MM.1S (cell line): Measurements from ENCODE around the gene OR52I2.

Experiments
- DNase-seq: peaks from one replicate; pipeline ENCODE4 v3.0.0-alpha.2; 2015
- H2AFZ ChIP-seq: fragments of 300-600 bp; sonication (generic); 2 replicates; pipeline ENCODE4 v1.6.0; 2016; ENCODE audit warnings: antibody characterized with exemption, low read length
- H3F3A ChIP-seq: fragments of 300-600 bp; sonication (generic); 2 replicates; pipeline ENCODE4 v1.6.1; 2016; ENCODE audit warnings: mild to moderate bottlenecking, antibody characterized with exemption, low read length, moderate library complexity, mixed read lengths; ENCODE audit not compliant: insufficient read depth
- H3K27ac ChIP-seq: fragments of 300-600 bp; sonication (generic); 2 replicates; pipeline ENCODE4 v1.5.1; 2016; ENCODE audit warnings: mild to moderate bottlenecking, low read length
- H3K27me3 ChIP-seq: fragments of 300-600 bp; sonication (generic); replicated peaks from 2 replicates; pipeline ENCODE4 v1.6.0; 2016; ENCODE audit warnings: low read length; ENCODE audit not compliant: insufficient read depth
- H3K36me3 ChIP-seq: fragments of 300-600 bp; sonication (generic); replicated peaks from 2 replicates; pipeline ENCODE4 v1.6.1; 2016; ENCODE audit warnings: mild to moderate bottlenecking, low read length, mixed read lengths; ENCODE audit not compliant: insufficient read depth
- H3K4me1 ChIP-seq: fragments of 300-600 bp; sonication (generic); 2 replicates; pipeline ENCODE4 v1.6.1; 2016; ENCODE audit warnings: low read length, mixed read lengths
- H3K4me2 ChIP-seq: fragments of 300-600 bp; sonication (generic); 2 replicates; pipeline ENCODE4 v1.6.0; 2016; ENCODE audit warnings: low read depth, low read length
- H3K4me3 ChIP-seq: fragments of 300-600 bp; sonication (generic); 2 replicates; pipeline ENCODE4 v1.5.1; 2016; ENCODE audit warnings: low read length, mixed read lengths
- H3K79me2 ChIP-seq: fragments of 300-600 bp; sonication (generic); 2 replicates; pipeline ENCODE4 v1.6.1; 2016; ENCODE audit warnings: mixed run types, low read length, mixed read lengths
- H3K9ac ChIP-seq: fragments of 300-600 bp; sonication (generic); 2 replicates; pipeline ENCODE4 v1.6.1; 2016; ENCODE audit warnings: low read length, mixed read lengths
- H3K9me2 ChIP-seq: fragments of 300-600 bp; sonication (generic); replicated peaks from 2 replicates; pipeline ENCODE4 v1.6.1; 2016; ENCODE audit warnings: mild to moderate bottlenecking, low read length, mixed read lengths; ENCODE audit not compliant: insufficient read depth
- H3K9me3 ChIP-seq: fragments of 300-600 bp; sonication (generic); replicated peaks from 2 replicates; pipeline ENCODE4 v1.6.1; 2016; ENCODE audit warnings: mild to moderate bottlenecking, low read length, mixed read lengths; ENCODE audit not compliant: insufficient read depth
- H4K20me1 ChIP-seq: fragments of 300-600 bp; sonication (generic); 2 replicates; pipeline ENCODE4 v1.6.1; 2016; ENCODE audit warnings: mild to moderate bottlenecking, low read length, moderate library complexity, mixed read lengths; ENCODE audit not compliant: insufficient read depth
- EZH2 ChIP-seq: fragments of 300-600 bp; sonication (generic); optimal IDR thresholded peaks from 2 replicates; pipeline ENCODE3; 2017; ENCODE audit warnings: low read depth, mild to moderate bottlenecking, antibody characterized with exemption, low read length, mixed read lengths
- EZH2phosphoT487 ChIP-seq: fragments of 300-600 bp; sonication (generic); IDR thresholded peaks from 2 replicates; pipeline ENCODE4 v1.6.1; 2018; ENCODE audit warnings: antibody characterized with exemption, low read length
- TF ChIP-seq, protein P1 (sequence below): fragments of 300-600 bp; sonication (generic); IDR thresholded peaks from 2 replicates; pipeline ENCODE4 v1.5.1; 2016; ENCODE audit warnings: antibody characterized with exemption, low read length, mixed read lengths

Gene OR52I2

DNA sequence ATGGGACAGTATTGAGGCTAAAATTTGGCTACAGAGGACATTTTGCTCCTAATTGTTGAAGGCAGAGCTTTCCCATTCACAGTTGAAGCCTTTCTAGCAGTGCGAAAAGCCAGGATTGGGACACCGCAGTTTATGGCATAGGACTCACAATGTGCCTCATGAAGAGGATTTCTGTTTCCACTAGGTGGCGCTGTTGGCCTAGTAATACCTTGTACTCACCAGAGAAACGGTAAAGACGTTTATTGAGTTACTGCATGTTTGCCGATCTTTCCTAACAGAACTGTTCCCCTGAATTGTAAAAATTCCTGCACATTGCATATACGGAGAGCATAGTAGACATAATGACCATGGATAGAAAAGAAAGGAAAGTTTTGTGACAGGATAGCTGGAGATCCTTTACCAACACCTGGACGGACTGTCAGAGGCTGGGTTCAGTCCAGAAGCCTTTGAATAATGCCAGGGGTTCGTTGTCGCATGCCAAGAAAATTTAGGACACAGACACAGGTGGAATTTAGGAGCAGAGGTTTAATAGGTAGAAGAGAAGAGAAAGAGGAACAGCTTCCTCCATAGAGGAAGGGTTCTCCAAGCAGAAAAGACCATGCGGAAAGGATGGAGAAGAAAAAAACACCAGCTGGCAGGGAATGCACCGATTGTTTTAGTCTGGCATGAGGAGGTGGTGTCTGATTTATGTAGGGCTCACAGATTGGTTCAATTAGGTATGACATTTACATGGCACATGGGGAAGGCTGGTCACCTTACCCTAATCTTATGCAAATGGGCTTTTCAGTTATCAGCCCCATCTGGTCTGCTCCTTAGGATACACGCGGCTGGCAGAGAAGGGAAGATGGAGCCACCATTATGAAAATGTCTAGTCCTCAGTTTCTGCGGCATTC is 44.9 kb downstream of the OR52I2 start:
- H3F3A ChIP-seq, result no peaks in the 10 kb centered on the region
- DNase-seq, result peak; percentile 82
- H3K4me2 ChIP-seq, result no peak overlapping the region
- H3K79me2 ChIP-seq, result no peaks in the 10 kb centered on the region
- no peaks in the 10 kb centered on the region for H3K36me3 ChIP-seq
- H3K4me3 ChIP-seq, result no peak overlapping the region
- H4K20me1 ChIP-seq, result no peaks in the 10 kb centered on the region
- no peak for TF ChIP-seq EZH2phosphoT487
- TF ChIP-seq EZH2, result no peak
- TF ChIP-seq, protein P1, sequence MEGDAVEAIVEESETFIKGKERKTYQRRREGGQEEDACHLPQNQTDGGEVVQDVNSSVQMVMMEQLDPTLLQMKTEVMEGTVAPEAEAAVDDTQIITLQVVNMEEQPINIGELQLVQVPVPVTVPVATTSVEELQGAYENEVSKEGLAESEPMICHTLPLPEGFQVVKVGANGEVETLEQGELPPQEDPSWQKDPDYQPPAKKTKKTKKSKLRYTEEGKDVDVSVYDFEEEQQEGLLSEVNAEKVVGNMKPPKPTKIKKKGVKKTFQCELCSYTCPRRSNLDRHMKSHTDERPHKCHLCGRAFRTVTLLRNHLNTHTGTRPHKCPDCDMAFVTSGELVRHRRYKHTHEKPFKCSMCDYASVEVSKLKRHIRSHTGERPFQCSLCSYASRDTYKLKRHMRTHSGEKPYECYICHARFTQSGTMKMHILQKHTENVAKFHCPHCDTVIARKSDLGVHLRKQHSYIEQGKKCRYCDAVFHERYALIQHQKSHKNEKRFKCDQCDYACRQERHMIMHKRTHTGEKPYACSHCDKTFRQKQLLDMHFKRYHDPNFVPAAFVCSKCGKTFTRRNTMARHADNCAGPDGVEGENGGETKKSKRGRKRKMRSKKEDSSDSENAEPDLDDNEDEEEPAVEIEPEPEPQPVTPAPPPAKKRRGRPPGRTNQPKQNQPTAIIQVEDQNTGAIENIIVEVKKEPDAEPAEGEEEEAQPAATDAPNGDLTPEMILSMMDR, result peak; percentile 80
- no peaks in the 10 kb centered on the region for H3K9me2 ChIP-seq
- H3K27ac ChIP-seq, result no peak overlapping the region
- H3K9ac ChIP-seq, result no peak overlapping the region
- no peaks in the 10 kb centered on the region for H3K4me1 ChIP-seq
- H3K27me3 ChIP-seq, result no peaks in the 10 kb centered on the region
- H2AFZ ChIP-seq, result no peak overlapping the region
- no peaks in the 10 kb centered on the region for H3K9me3 ChIP-seq

DNA sequence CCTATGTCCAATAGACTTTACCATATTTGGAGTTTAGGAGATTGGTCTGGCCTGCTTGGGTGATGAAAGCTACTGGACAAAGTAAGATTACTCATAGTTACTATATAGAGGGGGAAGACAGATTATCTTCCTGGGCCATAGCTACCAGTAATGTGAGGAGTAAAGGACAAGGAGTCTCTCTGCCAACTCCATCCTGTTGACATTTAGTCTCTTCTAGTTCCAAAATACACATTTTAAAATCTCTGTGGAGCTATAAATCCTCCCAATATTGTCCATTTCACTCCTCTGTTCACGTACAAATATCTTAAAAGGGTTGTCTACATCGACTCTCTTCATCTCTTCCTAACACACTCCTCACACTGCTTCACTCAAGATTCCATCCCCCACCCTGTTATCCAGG is 54.6 kb downstream of the OR52I2 start:
- Histone ChIP-seq H3K27ac (no peak overlapping the region), H3K79me2 (no peaks in the 10 kb centered on the region), H3K4me3 (no peak overlapping the region), H3K9me3 (no peaks in the 10 kb centered on the region), H3K4me1 (no peaks in the 10 kb centered on the region), H3K9me2 (no peaks in the 10 kb centered on the region), H3K4me2 (no peak overlapping the region), H3K27me3 (no peaks in the 10 kb centered on the region), H3K36me3 (no peaks in the 10 kb centered on the region), H3F3A (no peaks in the 10 kb centered on the region), H2AFZ (no peak overlapping the region), H3K9ac (no peak overlapping the region), H4K20me1 (no peaks in the 10 kb centered on the region)
- TF ChIP-seq, protein P1, result no peak
- no peak for DNase-seq

DNA sequence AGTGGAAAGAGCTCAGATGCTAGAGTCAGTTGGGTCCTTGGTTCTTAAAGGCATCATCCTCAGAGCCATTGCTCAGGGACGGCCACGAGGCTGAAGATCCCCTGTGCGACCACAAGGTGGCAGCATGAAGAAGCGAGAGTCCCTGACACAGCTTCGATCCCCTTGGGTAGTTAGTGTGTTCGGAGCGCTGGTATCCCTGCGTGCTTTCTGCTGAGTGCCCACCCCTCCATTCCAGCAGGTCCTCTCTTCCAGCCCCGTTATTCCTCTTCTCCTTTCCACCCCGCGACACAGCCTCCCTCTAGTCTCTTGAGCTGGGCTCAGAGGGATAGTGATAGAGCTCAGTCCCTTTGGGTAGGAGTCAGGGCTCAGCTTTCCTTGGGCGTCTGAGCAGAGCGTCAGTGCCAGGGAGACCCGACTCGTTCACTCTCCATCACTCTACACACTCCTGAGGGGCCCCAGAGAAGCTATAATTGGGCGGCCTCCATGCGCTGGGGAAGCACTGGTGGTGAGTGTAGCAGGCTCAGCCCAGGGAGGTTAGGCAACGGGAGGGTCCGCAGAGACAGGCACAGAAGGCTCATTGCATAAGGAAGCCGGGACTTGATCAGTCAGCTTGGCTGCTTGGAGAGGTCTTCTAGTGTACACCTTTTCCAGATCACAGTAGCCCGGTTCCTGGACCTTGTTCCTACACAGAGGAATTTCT is 55.6 kb downstream of the OR52I2 start, which contains the start of gene OR51D1:
OR51D1 (plus strand) TSS at position 516 of the 700 bp plus-strand sequence. CDS start 2,314 bp downstream, outside the sequence.
- peak within 1 kb of the TSS; percentile 76 for H3K4me2 ChIP-seq

More for the DNA sequence above, 55.6 kb downstream of the OR52I2 start, which contains the start of gene OR51D1:
- Histone ChIP-seq H3K27ac (no peak within 1 kb of the TSS), H3K9ac (0 out of 2 replicates have a peak within 1 kb of the TSS, but pooled peaks have one; percentile 22), H3F3A (no peaks in the 10 kb centered on the region), H3K9me2 (no peaks in the 10 kb centered on the region), H3K36me3 (no peaks in the 10 kb centered on the region), H2AFZ (peak within 1 kb of the TSS; percentile 70), H3K79me2 (no peaks in the 10 kb centered on the region), H3K4me1 (no peaks in the 10 kb centered on the region), H3K4me3 (peak within 1 kb of the TSS; percentile 40; the same call in 1 of the 2 replicates), H4K20me1 (no peaks in the 10 kb centered on the region), H3K27me3 (no peaks in the 10 kb centered on the region), H3K9me3 (no peaks in the 10 kb centered on the region)
- no peak for TF ChIP-seq EZH2phosphoT487
- TF ChIP-seq, protein P1, result peak; percentile 89
- DNase-seq, result peak; percentile 71
